HEK293 (cell line): Measurements from ENCODE around the gene TMEM50B.
"Not testable (repeated sequence)": the region's sequence is repeated elsewhere in the genome, so short reads cannot be mapped to it uniquely, and the experiment has no call there.

ENCODE experiments used
- CTCF ChIA-PET: fragments of 350-600 bp; formaldehyde crosslinking; extraction: SDS; loops from one replicate; lab custom pipeline; 2021; ENCODE audit warnings: antibody characterized with exemption; lab: Yijun Ruan, JAX
- POLR2A ChIA-PET: fragments of 300-600 bp; formaldehyde crosslinking; extraction: SDS; loops from one replicate; lab custom pipeline; 2020; ENCODE audit warnings: antibody characterized with exemption, inconsistent platforms; lab: Yijun Ruan, JAX
- H3K27ac ChIP-seq: fragments of 200-500 bp; sonication (Bioruptor generic); 2 replicates; pipeline ENCODE4 v1.5.1; 2014; ENCODE audit warnings: low read depth, low read length, control low read depth, inconsistent platforms; ENCODE audit errors: extremely low read depth
- H3K36me3 ChIP-seq, 2 experiments: fragments of 200-500 bp in 1 of 2; sonication (Bioruptor generic) in 1 of 2; 1 replicate in 1 of 2; 2 replicates in 1 of 2; pipeline ENCODE4 v1.5.1; 2014 to 2017; ENCODE audit warnings: inconsistent platforms in 2 of 2, low read length in 2 of 2; ENCODE audit not compliant: control insufficient read depth in 2 of 2, insufficient read depth in 1 of 2
- H3K4me1 ChIP-seq: fragments of 200-500 bp; sonication (Bioruptor generic); 2 replicates; pipeline ENCODE4 v1.5.1; 2014; ENCODE audit warnings: mild to moderate bottlenecking, low read length, inconsistent platforms; ENCODE audit not compliant: control insufficient read depth, insufficient read depth
- H3K4me3 ChIP-seq: 2 replicates; pipeline ENCODE4 v1.5.1; 2011; ENCODE audit warnings: low read depth, mild to moderate bottlenecking, control low read depth, low read length, moderate library complexity
- H3K9me3 ChIP-seq: fragments of 200-500 bp; sonication (Bioruptor generic); 2 replicates; pipeline ENCODE4 v1.5.1; 2014; ENCODE audit warnings: low read depth, low read length, inconsistent platforms; ENCODE audit not compliant: control insufficient read depth, insufficient read depth
- BCL11B ChIP-seq: fragments of 450-650 bp; formaldehyde crosslinking; IDR thresholded peaks from 2 replicates; pipeline ENCODE4 v1.5.1; 2016; ENCODE audit warnings: low read depth, missing biosample characterization, missing genetic modification characterization
- MZF1 ChIP-seq: fragments of 450-650 bp; formaldehyde crosslinking; IDR thresholded peaks from 2 replicates; pipeline ENCODE4 v1.5.1; 2017; ENCODE audit warnings: missing biosample characterization, missing genetic modification characterization, borderline replicate concordance
- OVOL3 ChIP-seq: fragments of 450-650 bp; formaldehyde crosslinking; IDR thresholded peaks from 2 replicates; pipeline ENCODE4 v1.5.1; 2016; ENCODE audit warnings: missing biosample characterization, missing genetic modification characterization
- YY1 ChIP-seq: fragments of 450-650 bp; formaldehyde crosslinking; IDR thresholded peaks from 2 replicates; pipeline ENCODE4 v1.5.1; 2018; ENCODE audit warnings: missing biosample characterization, missing genetic modification characterization
- ZBTB48 ChIP-seq: fragments of 450-650 bp; formaldehyde crosslinking; IDR thresholded peaks from 2 replicates; pipeline ENCODE4 v1.5.1; 2016; ENCODE audit warnings: missing biosample characterization, missing genetic modification characterization
- ZNF121 ChIP-seq: fragments of 450-650 bp; formaldehyde crosslinking; IDR thresholded peaks from 2 replicates; pipeline ENCODE4 v1.5.1; 2016; ENCODE audit warnings: missing biosample characterization, missing genetic modification characterization
- ZNF175 ChIP-seq: fragments of 450-650 bp; formaldehyde crosslinking; IDR thresholded peaks from 2 replicates; pipeline ENCODE4 v1.5.1; 2016; ENCODE audit warnings: missing biosample characterization, missing genetic modification characterization
- ZNF211 ChIP-seq: fragments of 450-650 bp; formaldehyde crosslinking; IDR thresholded peaks from 2 replicates; pipeline ENCODE4 v1.5.1; 2016; ENCODE audit warnings: low read depth, missing biosample characterization, missing genetic modification characterization
- ZNF24 ChIP-seq: fragments of 450-650 bp; formaldehyde crosslinking; IDR thresholded peaks from 2 replicates; pipeline ENCODE4 v1.5.1; 2016; ENCODE audit warnings: missing biosample characterization, missing genetic modification characterization
- ZNF274 ChIP-seq, 2 experiments: fragments of 200-500 bp in 1 of 2; fragments of 450-650 bp in 1 of 2; sonication (Bioruptor generic) in 1 of 2; formaldehyde crosslinking in 1 of 2; IDR thresholded peaks; 2 replicates each; pipeline versions ENCODE4 v1.5.1 to v1.6.1; 2014 to 2016; ENCODE audit warnings: borderline replicate concordance in 1 of 2, inconsistent platforms in 1 of 2, low read length in 1 of 2, missing biosample characterization in 1 of 2, missing genetic modification characterization in 1 of 2
- ZNF354C ChIP-seq: fragments of 450-650 bp; formaldehyde crosslinking; IDR thresholded peaks from 2 replicates; pipeline ENCODE4 v1.5.1; 2016; ENCODE audit warnings: missing biosample characterization, missing genetic modification characterization, low read depth, borderline replicate concordance
- ZNF501 ChIP-seq: fragments of 450-650 bp; formaldehyde crosslinking; IDR thresholded peaks from 2 replicates; pipeline ENCODE4 v1.5.1; 2016; ENCODE audit warnings: missing biosample characterization, missing genetic modification characterization
- ZNF549 ChIP-seq: fragments of 450-650 bp; IDR thresholded peaks from 2 replicates; pipeline ENCODE4 v1.5.1; 2018; ENCODE audit warnings: missing biosample characterization, missing genetic modification characterization, mild to moderate bottlenecking, inconsistent platforms, moderate library complexity
- ZNF768 ChIP-seq: fragments of 450-650 bp; formaldehyde crosslinking; IDR thresholded peaks from 2 replicates; pipeline ENCODE4 v1.5.1; 2018; ENCODE audit warnings: missing biosample characterization, mild to moderate bottlenecking, missing genetic modification characterization
- ZNF776 ChIP-seq: fragments of 450-650 bp; formaldehyde crosslinking; IDR thresholded peaks from 2 replicates; pipeline ENCODE4 v1.5.0; 2017; ENCODE audit warnings: missing biosample characterization, missing genetic modification characterization, borderline replicate concordance
- ZNF830 ChIP-seq: fragments of 450-650 bp; IDR thresholded peaks from 2 replicates; pipeline ENCODE4 v1.5.0; 2018; ENCODE audit warnings: missing biosample characterization, missing genetic modification characterization, low read depth, mild to moderate bottlenecking, moderate library complexity
- TF ChIP-seq, protein P1 (sequence below): fragments of 450-650 bp; formaldehyde crosslinking; IDR thresholded peaks from 2 replicates; pipeline ENCODE4 v1.5.1; 2017; ENCODE audit warnings: missing biosample characterization, missing genetic modification characterization
- TF ChIP-seq, protein P2 (sequence below): fragments of 450-650 bp; formaldehyde crosslinking; IDR thresholded peaks from 2 replicates; pipeline ENCODE4 v1.5.1; 2017; ENCODE audit warnings: missing biosample characterization, missing genetic modification characterization
- TF ChIP-seq, protein P3 (sequence below): fragments of 450-650 bp; formaldehyde crosslinking; IDR thresholded peaks from 2 replicates; pipeline ENCODE4 v1.5.1; 2016; ENCODE audit warnings: missing biosample characterization, missing genetic modification characterization
- TF ChIP-seq, protein P4 (sequence below): sonication (generic); formaldehyde crosslinking; IDR thresholded peaks from 2 replicates; pipeline ENCODE4 v1.8.1; 2022; ENCODE audit warnings: mild to moderate bottlenecking, moderate library complexity, missing genetic modification reagents
- TF ChIP-seq, protein P5 (sequence below): fragments of 450-650 bp; formaldehyde crosslinking; IDR thresholded peaks from 2 replicates; pipeline ENCODE4 v1.5.1; 2017; ENCODE audit warnings: missing biosample characterization, missing genetic modification characterization

The TMEM50B gene

DNA sequence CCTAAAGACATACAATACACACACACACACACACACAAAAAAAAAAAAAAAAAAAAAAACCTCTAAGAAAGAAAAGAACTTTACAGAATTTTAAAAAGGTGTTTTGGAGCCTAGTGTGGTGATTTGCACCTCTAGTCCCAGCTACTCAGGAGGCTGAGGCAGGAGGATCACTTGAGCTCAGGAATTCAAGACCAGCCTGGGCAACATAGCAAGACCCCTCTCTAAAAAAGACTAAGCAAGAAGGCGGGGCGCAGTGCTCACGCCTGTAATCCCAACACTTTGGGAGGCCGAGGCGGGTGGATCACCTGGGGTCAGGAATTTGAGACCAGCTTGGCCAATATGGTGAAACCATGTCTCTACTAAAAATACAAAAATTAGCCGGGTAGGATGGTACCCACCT, 33.2 kb downstream of the TMEM50B start:
- not testable (repeated sequence) for H3K9me3 ChIP-seq
- POLR2A ChIA-PET = interaction anchor here (0.7 kb wide), 1 partner anchor 1950 kb away, joined by 3 read pairs; no protein-coding TSS in a partner anchor
- TF ChIP-seq ZNF121 (tag by site-specific recombination) = peak; percentile 88
- TF ChIP-seq, all 188 proteins: peak for 1; not testable (repeated sequence) for 187
- not testable (repeated sequence) for H3K36me3 ChIP-seq, H3K4me3 ChIP-seq, H3K4me1 ChIP-seq, H3K27ac ChIP-seq
- CTCF ChIA-PET = interaction anchor here (0.6 to 3.9 kb wide), 7 partner anchors 33 to 319 kb away, joined by 3 to 60 read pairs (median 5); partner anchors contain the start of gene TMEM50B

DNA sequence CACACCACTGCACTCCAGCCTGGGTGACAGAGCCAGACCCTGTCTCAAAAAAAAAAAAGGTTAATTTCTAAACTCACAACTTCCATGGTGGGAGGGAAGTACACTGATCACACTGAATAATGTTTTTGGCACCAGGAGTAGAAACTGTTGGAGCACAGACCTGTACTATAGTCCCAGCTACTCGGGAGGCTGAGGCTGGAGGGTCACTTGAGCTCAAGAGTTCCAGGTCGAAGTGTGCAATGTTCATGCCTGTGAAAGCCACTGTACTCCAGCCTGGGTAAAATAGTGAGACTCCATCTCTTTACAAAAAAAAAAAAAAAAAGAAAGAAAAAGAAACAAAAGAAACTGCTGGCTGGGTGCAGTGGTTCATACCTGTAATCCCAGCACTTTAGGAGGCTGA, 35.3 kb downstream of the TMEM50B start:
- no peak overlapping the region for H3K4me3 ChIP-seq
- no peak overlapping the region for H3K27ac ChIP-seq
- POLR2A ChIA-PET = interaction anchor here (0.6 to 1.3 kb wide), 5 partner anchors 35 to 213 kb away, joined by 3 to 6 read pairs (median 4); partner anchors contain the start of genes DNAJC28 and TMEM50B
- H3K9me3 ChIP-seq = no peaks in the 10 kb centered on the region
- peaks cover 6% of the 10 kb centered on the region for H3K4me1 ChIP-seq
- TF ChIP-seq BCL11B (tag by site-specific recombination) = no peak
- no peak for TF ChIP-seq OVOL3 (tag by site-specific recombination)
- no peak for TF ChIP-seq ZNF776 (tag by site-specific recombination)
- no peak for TF ChIP-seq ZNF501
- no peak for TF ChIP-seq ZNF24 (tag by site-specific recombination)
- TF ChIP-seq, protein P1, sequence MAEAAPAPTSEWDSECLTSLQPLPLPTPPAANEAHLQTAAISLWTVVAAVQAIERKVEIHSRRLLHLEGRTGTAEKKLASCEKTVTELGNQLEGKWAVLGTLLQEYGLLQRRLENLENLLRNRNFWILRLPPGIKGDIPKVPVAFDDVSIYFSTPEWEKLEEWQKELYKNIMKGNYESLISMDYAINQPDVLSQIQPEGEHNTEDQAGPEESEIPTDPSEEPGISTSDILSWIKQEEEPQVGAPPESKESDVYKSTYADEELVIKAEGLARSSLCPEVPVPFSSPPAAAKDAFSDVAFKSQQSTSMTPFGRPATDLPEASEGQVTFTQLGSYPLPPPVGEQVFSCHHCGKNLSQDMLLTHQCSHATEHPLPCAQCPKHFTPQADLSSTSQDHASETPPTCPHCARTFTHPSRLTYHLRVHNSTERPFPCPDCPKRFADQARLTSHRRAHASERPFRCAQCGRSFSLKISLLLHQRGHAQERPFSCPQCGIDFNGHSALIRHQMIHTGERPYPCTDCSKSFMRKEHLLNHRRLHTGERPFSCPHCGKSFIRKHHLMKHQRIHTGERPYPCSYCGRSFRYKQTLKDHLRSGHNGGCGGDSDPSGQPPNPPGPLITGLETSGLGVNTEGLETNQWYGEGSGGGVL (tag by site-specific recombination) = no peak
- no peak for TF ChIP-seq ZNF175 (tag by site-specific recombination)
- TF ChIP-seq YY1 = no peak
- TF ChIP-seq ZBTB48 (tag by site-specific recombination) = no peak
- no peak for TF ChIP-seq ZNF768 (tag by site-specific recombination)
- no peak for TF ChIP-seq ZNF274 (IDR thresholded peaks at IDR 0.05; ENCODE audit: low read length)
- TF ChIP-seq ZNF274 (tag by site-specific recombination; IDR thresholded peaks at IDR 0.05; ENCODE audit: borderline replicate concordance) = no peak
- TF ChIP-seq, protein P2, sequence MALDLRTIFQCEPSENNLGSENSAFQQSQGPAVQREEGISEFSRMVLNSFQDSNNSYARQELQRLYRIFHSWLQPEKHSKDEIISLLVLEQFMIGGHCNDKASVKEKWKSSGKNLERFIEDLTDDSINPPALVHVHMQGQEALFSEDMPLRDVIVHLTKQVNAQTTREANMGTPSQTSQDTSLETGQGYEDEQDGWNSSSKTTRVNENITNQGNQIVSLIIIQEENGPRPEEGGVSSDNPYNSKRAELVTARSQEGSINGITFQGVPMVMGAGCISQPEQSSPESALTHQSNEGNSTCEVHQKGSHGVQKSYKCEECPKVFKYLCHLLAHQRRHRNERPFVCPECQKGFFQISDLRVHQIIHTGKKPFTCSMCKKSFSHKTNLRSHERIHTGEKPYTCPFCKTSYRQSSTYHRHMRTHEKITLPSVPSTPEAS = no peak
- TF ChIP-seq, protein P3, sequence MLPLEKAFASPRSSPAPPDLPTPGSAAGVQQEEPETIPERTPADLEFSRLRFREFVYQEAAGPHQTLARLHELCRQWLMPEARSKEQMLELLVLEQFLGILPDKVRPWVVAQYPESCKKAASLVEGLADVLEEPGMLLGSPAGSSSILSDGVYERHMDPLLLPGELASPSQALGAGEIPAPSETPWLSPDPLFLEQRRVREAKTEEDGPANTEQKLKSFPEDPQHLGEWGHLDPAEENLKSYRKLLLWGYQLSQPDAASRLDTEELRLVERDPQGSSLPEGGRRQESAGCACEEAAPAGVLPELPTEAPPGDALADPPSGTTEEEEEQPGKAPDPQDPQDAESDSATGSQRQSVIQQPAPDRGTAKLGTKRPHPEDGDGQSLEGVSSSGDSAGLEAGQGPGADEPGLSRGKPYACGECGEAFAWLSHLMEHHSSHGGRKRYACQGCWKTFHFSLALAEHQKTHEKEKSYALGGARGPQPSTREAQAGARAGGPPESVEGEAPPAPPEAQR (tag by site-specific recombination) = no peak
- TF ChIP-seq ZNF211 = no peak
- TF ChIP-seq, all 188 proteins: peak for 0
- peaks cover 0 to 5% of the 10 kb centered on the region in 2 experiments; a peak in 1 of 3 replicates for H3K36me3 ChIP-seq
- CTCF ChIA-PET = interaction anchor here (0.6 to 3.9 kb wide), 32 partner anchors 10 to 619 kb away, joined by 3 to 60 read pairs (median 5); partner anchors contain the start of genes IFNAR1, IL10RB and TMEM50B

DNA sequence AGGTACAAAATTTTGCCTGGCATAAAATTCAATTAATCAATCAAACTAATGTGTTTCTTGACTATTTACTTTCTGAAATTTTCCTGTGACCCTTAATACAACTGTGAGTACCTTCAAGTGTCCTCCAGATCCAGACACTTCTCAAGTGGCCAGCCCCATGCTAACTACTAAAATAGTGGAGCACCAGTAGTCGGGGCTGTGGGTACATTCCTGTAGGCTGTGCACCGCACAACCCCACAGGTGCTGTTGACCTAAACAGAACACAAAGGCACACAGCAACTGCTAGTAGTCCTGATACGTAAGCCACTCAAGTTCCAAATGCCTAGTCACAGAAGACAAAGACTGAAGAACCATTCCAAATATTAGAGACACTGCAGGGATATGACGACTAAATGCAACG, 36.6 kb downstream of the TMEM50B start:
- Histone ChIP-seq H3K27ac (no peak overlapping the region), H3K9me3 (no peaks in the 10 kb centered on the region), H3K4me1 (peaks cover 4% of the 10 kb centered on the region; the same call in 1 of the 2 replicates), H3K36me3 (peaks cover 4 to 8% of the 10 kb centered on the region in 2 experiments; a peak in 2 of 3 replicates), H3K4me3 (no peak overlapping the region)
- no peak for TF ChIP-seq MZF1 (tag by site-specific recombination)
- TF ChIP-seq, protein P4, sequence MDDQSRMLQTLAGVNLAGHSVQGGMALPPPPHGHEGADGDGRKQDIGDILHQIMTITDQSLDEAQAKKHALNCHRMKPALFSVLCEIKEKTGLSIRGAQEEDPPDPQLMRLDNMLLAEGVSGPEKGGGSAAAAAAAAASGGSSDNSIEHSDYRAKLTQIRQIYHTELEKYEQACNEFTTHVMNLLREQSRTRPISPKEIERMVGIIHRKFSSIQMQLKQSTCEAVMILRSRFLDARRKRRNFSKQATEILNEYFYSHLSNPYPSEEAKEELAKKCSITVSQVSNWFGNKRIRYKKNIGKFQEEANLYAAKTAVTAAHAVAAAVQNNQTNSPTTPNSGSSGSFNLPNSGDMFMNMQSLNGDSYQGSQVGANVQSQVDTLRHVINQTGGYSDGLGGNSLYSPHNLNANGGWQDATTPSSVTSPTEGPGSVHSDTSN (CRISPR knock-in tag) = no peak
- no peak for TF ChIP-seq ZNF354C
- no peak for TF ChIP-seq ZNF549 (tag by site-specific recombination)
- TF ChIP-seq, protein P5, sequence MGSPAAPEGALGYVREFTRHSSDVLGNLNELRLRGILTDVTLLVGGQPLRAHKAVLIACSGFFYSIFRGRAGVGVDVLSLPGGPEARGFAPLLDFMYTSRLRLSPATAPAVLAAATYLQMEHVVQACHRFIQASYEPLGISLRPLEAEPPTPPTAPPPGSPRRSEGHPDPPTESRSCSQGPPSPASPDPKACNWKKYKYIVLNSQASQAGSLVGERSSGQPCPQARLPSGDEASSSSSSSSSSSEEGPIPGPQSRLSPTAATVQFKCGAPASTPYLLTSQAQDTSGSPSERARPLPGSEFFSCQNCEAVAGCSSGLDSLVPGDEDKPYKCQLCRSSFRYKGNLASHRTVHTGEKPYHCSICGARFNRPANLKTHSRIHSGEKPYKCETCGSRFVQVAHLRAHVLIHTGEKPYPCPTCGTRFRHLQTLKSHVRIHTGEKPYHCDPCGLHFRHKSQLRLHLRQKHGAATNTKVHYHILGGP (tag by site-specific recombination) = no peak
- no peak for TF ChIP-seq ZNF830 (tag by site-specific recombination)
- ChIA-PET POLR2A (no interaction called here), CTCF (interaction anchor here (1.2 to 2.9 kb wide), 3 partner anchors 82 to 246 kb away, joined by 4 to 25 read pairs (median 14); no protein-coding TSS in a partner anchor)
